ENCODE measurements around the gene ABLIM1. TPM values are rescaled to one million over a fixed set of nuclear protein-coding genes. Genes with fewer than 3 reads are reported as not detected.

The ABLIM1 gene
- total RNA-seq, 2 experiments from 2014 or later, result 157 to 159 TPM

DNA sequence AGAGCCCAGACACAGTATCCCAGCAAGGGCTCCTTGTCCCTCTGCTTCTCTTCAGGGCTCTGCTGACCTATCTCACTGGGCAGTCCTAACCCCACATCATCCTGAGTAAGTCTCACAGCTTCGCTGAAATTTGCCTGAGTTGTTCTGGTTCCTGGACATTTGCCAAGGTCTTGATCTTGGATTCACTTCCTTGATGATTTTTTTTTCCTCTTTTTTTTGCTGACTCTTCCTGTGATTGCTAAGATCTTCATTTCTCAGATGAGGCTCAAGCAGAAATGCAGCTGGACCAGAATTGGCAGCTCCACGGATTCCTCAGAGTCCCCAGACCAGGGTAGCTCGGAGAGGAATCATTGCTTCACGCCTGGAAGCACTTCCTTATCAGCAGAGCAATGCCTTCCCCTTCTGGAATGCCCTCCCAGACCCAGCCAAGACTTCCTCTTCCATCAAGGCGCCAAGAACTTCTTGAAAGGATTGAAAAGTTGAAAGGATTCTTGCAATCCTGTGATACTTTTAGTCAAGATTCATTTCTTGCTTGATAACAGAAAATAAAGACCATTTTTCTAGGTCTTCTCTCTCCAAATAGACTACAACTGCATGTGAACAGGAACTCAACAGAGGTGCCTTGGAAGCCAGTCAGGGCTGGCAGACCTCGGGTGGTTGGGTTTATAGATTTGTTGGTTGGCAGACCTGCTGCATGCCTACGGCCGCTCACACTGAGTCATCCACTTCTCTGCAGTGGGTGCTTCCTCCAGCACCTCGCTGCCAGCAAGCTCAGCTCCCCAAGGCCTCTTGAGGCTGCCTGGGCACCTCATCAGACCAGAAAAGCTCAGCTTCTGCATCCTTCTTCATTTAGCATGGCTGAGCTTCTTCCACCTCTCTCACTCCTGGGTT lies 244.9 kb downstream of the ABLIM1 start:
- CTCF ChIA-PET, result interaction anchor here (0.6 kb wide), 1 partner anchor 376 kb away, joined by 4 read pairs; no protein-coding TSS in a partner anchor
- Mint-ChIP-seq H3K36me3 (ENCODE audit: low read depth) (no peaks in the 10 kb centered on the region), H3K4me3 (no peak overlapping the region), H3K9me3 (no peaks in the 10 kb centered on the region), H3K27me3 (ENCODE audit: low read depth) (peaks cover 5% of the 10 kb centered on the region), H3K27ac (no peak overlapping the region), H3K4me1 (ENCODE audit: low read depth) (no peaks in the 10 kb centered on the region)
- DNase-seq, result no peak
- intact Hi-C loops (cut with micrococcal nuclease), result no loop called here

DNA sequence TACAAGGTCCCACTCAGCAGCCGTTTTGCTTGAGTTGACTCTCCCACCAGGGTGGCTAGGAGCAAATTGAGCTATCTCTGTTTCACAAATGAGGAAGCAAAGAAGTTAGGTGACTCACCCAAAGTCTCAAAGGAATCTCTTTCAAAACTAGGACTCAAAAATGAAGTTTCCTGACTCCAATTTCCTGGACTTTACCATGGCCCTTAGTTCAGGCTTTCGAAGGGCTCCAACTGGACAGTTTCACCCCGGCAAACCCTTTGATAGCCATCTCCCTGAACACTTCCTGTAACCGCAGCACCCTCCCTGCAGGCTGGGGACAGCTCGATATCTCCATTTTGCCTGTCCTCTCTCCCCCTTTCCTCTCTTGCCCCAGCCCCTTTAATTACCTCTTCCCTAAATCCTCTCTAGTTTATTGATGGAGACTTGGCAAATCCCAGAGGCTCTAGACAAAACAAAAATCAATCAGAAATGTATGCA lies 249.1 kb downstream of the ABLIM1 start:
- intact Hi-C loops (cut with micrococcal nuclease), result no loop called here
- Mint-ChIP-seq H3K4me1 (ENCODE audit: low read depth) (peaks cover 4% of the 10 kb centered on the region), H3K9me3 (no peaks in the 10 kb centered on the region), H3K27ac (no peak overlapping the region), H3K36me3 (ENCODE audit: low read depth) (no peaks in the 10 kb centered on the region), H3K4me3 (no peak overlapping the region), H3K27me3 (ENCODE audit: low read depth) (peaks cover 18% of the 10 kb centered on the region)
- DNase-seq, result no peak
- CTCF ChIA-PET, result no interaction called here

GRCh38 chr10:114408112-114408967 lies 249.7 kb downstream of the ABLIM1 start:
- Mint-ChIP-seq H3K4me3 (no peak overlapping the region), H3K27me3 (ENCODE audit: low read depth) (peaks cover 19% of the 10 kb centered on the region), H3K27ac (no peak overlapping the region), H3K9me3 (no peaks in the 10 kb centered on the region), H3K4me1 (ENCODE audit: low read depth) (peaks cover 5% of the 10 kb centered on the region), H3K36me3 (ENCODE audit: low read depth) (no peaks in the 10 kb centered on the region)
- DNase-seq, result no peak
- intact Hi-C loops (cut with micrococcal nuclease), result no loop called here
- CTCF ChIA-PET, result interaction anchor here (1.6 kb wide), 1 partner anchor 104 kb away, joined by 3 read pairs; no protein-coding TSS in a partner anchor

DNA sequence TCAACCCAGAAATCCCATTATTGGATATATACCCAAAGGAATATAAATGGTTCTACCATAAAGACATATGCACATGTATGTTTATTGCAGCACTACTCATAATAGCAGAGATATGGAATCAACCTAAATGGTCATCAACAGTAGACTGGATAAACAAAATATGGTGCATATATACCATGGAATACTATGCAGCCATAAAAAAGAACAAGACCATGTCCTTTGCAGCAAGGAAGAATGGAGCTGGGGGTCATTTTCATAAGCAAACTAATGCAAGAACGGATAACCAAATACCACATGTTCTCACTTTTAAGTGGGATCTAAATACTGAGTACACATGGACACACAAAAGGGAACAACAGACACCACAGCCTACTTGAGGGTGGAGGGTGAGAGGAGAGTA lies 251.6 kb downstream of the ABLIM1 start:
- CTCF ChIA-PET, result interaction anchor here (1.6 kb wide), 1 partner anchor 102 kb away, joined by 3 read pairs; no protein-coding TSS in a partner anchor
- Mint-ChIP-seq H3K4me1 (ENCODE audit: low read depth) (peaks cover 11% of the 10 kb centered on the region), H3K27ac (no peak overlapping the region), H3K36me3 (ENCODE audit: low read depth) (no peaks in the 10 kb centered on the region), H3K4me3 (no peak overlapping the region), H3K9me3 (no peaks in the 10 kb centered on the region), H3K27me3 (ENCODE audit: low read depth) (peaks cover 34% of the 10 kb centered on the region)
- DNase-seq, result no peak
- intact Hi-C loops (cut with micrococcal nuclease), result no loop called here

DNA sequence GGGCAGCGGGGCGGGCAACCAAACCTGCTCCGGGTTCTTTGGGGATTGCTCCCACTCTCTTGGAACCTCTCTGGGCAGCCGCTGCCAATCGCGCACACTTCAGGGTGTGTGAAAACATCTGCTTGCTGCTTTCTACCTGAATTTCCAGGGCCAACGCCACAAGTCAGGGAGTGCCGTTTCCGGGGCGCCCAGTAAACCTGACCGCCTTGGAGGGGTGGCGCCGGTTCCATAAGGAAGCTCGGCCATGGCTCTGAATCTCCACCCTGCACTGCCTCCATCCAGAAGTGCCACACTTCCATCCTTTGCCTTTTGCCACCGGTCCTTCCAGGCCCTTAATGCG lies 253.1 kb downstream of the ABLIM1 start:
- peaks cover 11% of the 10 kb centered on the region for H3K4me1 Mint-ChIP-seq (ENCODE audit: low read depth)
- CTCF ChIA-PET, result interaction anchor here (0.6 kb wide), 1 partner anchor 206 kb away, joined by 3 read pairs; no protein-coding TSS in a partner anchor
- no peak overlapping the region for H3K4me3 Mint-ChIP-seq
- peaks cover 45% of the 10 kb centered on the region for H3K27me3 Mint-ChIP-seq (ENCODE audit: low read depth)
- no peaks in the 10 kb centered on the region for H3K9me3 Mint-ChIP-seq
- H3K27ac Mint-ChIP-seq, result no peak overlapping the region
- intact Hi-C loops (cut with micrococcal nuclease), result no loop called here
- DNase-seq, result no peak
- no peaks in the 10 kb centered on the region for H3K36me3 Mint-ChIP-seq (ENCODE audit: low read depth)

DNA sequence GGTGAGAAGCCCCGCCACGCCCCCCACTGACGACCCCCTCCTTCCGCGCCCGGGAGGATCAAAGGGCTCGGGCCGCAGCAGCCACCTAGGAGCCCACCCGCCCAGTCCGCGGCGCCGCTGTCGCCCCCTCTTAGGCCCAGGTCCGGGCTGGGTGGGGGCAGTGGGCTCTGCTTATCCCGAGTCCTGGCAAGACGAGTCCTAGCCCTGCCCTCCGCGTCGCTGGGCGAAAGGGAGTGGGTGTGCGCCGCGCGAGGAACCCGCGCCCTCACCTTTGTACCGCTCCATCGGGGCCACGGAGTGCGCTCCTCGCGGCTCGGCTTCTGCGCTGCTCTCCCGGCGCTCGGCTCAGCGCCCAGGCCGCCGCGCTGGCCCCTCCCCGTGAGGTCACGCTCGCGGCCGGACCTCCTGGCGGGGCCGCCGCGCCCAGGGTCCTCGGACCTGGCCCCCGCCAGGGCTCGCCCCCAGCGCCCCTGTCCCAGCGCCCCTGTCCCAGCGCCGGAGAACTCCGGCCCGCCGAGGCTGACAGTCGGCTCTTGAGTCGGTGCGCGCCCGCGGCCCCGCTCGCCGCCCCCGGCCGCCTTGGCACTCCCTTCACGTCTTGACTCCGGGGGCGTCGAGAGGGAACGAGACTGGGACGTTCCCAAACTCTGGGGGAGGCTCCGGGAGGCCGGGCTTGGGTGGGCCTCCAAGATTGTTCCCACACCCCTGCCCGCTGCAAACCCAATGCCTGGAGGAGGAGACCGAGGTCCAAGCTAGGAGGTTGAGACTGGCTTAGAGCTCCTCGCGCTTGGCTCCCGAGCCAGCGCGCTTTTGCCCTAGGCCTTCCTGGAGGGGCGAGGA lies 253.7 kb downstream of the ABLIM1 start, which contains the start of gene AFAP1L2:
AFAP1L2 (minus strand) TSS at position 332 of the 840 bp plus-strand sequence; CDS start at position 285, 47 bp downstream.
- Mint-ChIP-seq H3K27ac (no peak within 1 kb of the TSS), H3K4me1 (ENCODE audit: low read depth) (peaks cover 11% of the 10 kb centered on the region), H3K4me3 (peak within 1 kb of the TSS; percentile 37), H3K9me3 (no peaks in the 10 kb centered on the region), H3K36me3 (ENCODE audit: low read depth) (no peaks in the 10 kb centered on the region), H3K27me3 (ENCODE audit: low read depth) (peaks cover 45% of the 10 kb centered on the region)
- CTCF ChIA-PET, result interaction anchor here (1.5 kb wide), 1 partner anchor 100 kb away, joined by 3 read pairs; no protein-coding TSS in a partner anchor
- DNase-seq, result no peak
- intact Hi-C loops (cut with micrococcal nuclease), result no loop called here

DNA sequence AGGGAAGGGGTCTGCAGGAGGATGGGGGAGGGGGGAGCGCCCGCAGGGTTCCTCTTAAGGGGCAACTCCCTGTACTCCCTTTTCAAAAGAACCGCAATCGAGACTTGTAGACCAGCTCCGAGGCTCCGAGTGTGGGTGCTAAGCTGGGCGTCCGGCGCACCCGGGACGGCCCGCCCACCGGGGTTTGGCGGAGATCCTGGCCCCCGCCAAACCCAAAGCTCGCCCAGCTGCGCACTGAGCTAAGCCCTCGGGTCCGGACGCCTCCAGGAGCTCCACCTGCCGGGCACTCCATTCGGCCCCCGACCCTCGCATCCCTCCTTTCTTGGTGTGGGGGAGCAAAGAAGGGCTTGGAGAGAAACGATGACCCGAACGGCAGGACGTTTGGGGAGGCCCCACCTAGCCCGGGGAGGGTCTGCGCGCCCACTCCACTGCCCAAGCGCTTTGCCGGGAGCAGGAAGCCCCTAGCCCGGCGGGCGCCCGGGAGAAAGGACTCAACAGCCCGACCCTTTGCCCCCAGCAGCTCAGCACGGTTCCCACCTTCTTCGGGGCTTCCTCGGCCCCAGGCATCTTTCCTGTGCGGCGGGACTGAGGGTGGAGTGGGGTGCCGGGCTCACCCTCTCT lies 254.4 kb downstream of the ABLIM1 start:
- Mint-ChIP-seq H3K27me3 (ENCODE audit: low read depth) (peaks cover 50% of the 10 kb centered on the region), H3K4me1 (ENCODE audit: low read depth) (peaks cover 11% of the 10 kb centered on the region), H3K36me3 (ENCODE audit: low read depth) (no peaks in the 10 kb centered on the region), H3K4me3 (no peak overlapping the region), H3K27ac (no peak overlapping the region), H3K9me3 (no peaks in the 10 kb centered on the region)
- CTCF ChIA-PET, result interaction anchor here (1.1 to 1.5 kb wide), 2 partner anchors 14 to 99 kb away, joined by 3 read pairs; no protein-coding TSS in a partner anchor
- no peak for DNase-seq
- intact Hi-C loops (cut with micrococcal nuclease), result no loop called here

- peaks cover 11% of the 10 kb centered on the region for H3K4me1 Mint-ChIP-seq (ENCODE audit: low read depth)
- H3K36me3 Mint-ChIP-seq (ENCODE audit: low read depth), result no peaks in the 10 kb centered on the region
- H3K27me3 Mint-ChIP-seq (ENCODE audit: low read depth), result peaks cover 50% of the 10 kb centered on the region
- no peak for DNase-seq
- H3K27ac Mint-ChIP-seq, result no peak overlapping the region
- CTCF ChIA-PET, result interaction anchor here (1.1 to 1.5 kb wide), 2 partner anchors 14 to 99 kb away, joined by 3 read pairs; no protein-coding TSS in a partner anchor
- H3K9me3 Mint-ChIP-seq, result no peaks in the 10 kb centered on the region
- intact Hi-C loops (cut with micrococcal nuclease), result no loop called here
- peak overlapping the region; percentile 37 for H3K4me3 Mint-ChIP-seq
These were observed 255.1 kb downstream of the ABLIM1 start for GRCh38 chr10:114402871-114403540.

DNA sequence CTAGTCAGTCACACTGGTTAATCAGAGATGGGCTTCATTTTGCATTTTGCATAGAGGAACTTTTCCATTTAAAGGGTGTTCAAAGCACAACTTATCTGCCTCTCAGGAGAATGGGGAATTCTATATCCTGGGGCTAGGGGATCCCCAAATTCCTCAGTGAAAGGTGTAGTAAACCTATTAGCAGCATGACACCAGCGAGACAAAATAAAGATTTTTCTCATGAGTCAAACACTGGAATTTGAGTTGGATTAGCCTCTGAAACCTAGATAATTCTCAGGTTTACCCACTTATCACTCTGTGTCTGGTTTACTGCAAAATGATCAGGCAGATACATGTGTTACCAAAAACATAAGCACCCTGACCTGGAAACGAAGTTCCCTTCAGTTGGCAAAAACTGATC lies 255.8 kb downstream of the ABLIM1 start:
- Mint-ChIP-seq H3K4me1 (ENCODE audit: low read depth) (peaks cover 11% of the 10 kb centered on the region), H3K9me3 (no peaks in the 10 kb centered on the region), H3K27ac (no peak overlapping the region), H3K27me3 (ENCODE audit: low read depth) (peaks cover 50% of the 10 kb centered on the region), H3K36me3 (ENCODE audit: low read depth) (no peaks in the 10 kb centered on the region), H3K4me3 (no peak overlapping the region)
- intact Hi-C loops (cut with micrococcal nuclease), result no loop called here
- no peak for DNase-seq
- CTCF ChIA-PET, result no interaction called here

DNA sequence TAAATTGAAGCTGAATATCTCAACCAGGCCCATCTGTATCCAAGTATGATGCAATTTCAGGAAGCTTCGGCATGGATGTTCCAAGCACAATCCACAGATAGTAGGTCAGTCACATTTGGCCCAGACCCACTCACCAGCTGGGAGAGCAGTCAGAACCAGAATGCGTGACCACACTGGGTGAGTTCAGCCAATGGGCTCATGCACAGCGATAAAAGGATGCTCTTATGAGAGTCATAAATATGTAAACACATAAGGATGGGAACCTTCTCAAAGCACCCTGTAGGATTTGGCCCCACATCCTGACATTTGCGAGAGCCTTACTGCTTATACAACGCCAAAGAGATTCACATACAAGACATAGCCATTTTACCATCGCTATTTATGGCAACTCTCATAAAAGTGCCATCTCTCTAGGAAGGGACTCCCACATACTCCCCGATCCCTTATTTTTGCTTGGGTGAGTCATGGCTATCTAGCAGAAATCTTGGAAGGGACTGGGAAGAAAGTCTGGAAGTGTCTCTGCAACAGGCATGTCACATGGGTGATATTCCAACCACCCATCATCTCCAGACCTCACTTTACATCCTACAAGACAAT lies 256.8 kb downstream of the ABLIM1 start:
- Mint-ChIP-seq H3K4me3 (no peak overlapping the region), H3K9me3 (no peaks in the 10 kb centered on the region), H3K36me3 (ENCODE audit: low read depth) (no peaks in the 10 kb centered on the region), H3K4me1 (ENCODE audit: low read depth) (peaks cover 11% of the 10 kb centered on the region), H3K27ac (no peak overlapping the region), H3K27me3 (ENCODE audit: low read depth) (peaks cover 52% of the 10 kb centered on the region)
- CTCF ChIA-PET, result no interaction called here
- no peak for DNase-seq
- intact Hi-C loops (cut with micrococcal nuclease), result no loop called here

- CTCF ChIA-PET, result no interaction called here
- no peak overlapping the region for H3K27ac Mint-ChIP-seq
- no peak for DNase-seq
- peaks cover 48% of the 10 kb centered on the region for H3K27me3 Mint-ChIP-seq (ENCODE audit: low read depth)
- peaks cover 11% of the 10 kb centered on the region for H3K4me1 Mint-ChIP-seq (ENCODE audit: low read depth)
- H3K9me3 Mint-ChIP-seq, result no peaks in the 10 kb centered on the region
- intact Hi-C loops (cut with micrococcal nuclease), result no loop called here
- H3K4me3 Mint-ChIP-seq, result no peak overlapping the region
- H3K36me3 Mint-ChIP-seq (ENCODE audit: low read depth), result no peaks in the 10 kb centered on the region
These were observed 258.0 kb downstream of the ABLIM1 start for GRCh38 chr10:114400091-114400490.

Data from activated naive CD4-positive, alpha-beta T cell treated with anti-CD3 and anti-CD28 coated beads for 36 hours (primary cell).